B cell (primary cell): ENCODE results near the gene TTLL11.

Experiments used
- CTCF ChIP-seq: fragments of 200-600 bp; IDR thresholded peaks from one replicate; pipeline ENCODE4 v1.8.0; 2022; ENCODE audit warnings: antibody characterized with exemption, mild to moderate bottlenecking
- EZH2 ChIP-seq: IDR thresholded peaks from 2 replicates; pipeline ENCODE4 v1.6.1; 2012; ENCODE audit warnings: borderline replicate concordance, low read depth, mild to moderate bottlenecking, moderate library complexity, low read length; ENCODE audit not compliant: insufficient read depth, poor library complexity, severe bottlenecking

- no peak for TF ChIP-seq CTCF
- no peak for TF ChIP-seq EZH2
Observed at GRCh38 chr9:122065923-122066629, 27.0 kb downstream of the TTLL11 start.
